K562 (cell line): ENCODE data around the gene MARK3. TPM values are rescaled to one million over a fixed set of nuclear protein-coding genes. Genes with fewer than 3 reads are reported as not detected.

Experiments used
- ATAC-seq: fragments of 200-7000 bp; cut with Tn5 transposase; 3 replicates; pipeline ENCODE4 v1.9.1; 2020; ENCODE audit warnings: moderate library complexity
- BruUV-seq: library from RNA; stranded (reverse); fragments of 400-500 nt; replicated peaks from 2 replicates; lab custom pipeline; 2021; lab: Mats Ljungman, UMichigan
- CTCF ChIA-PET: fragments of 300-600 bp; formaldehyde crosslinking; extraction: SDS; loops from one replicate; lab custom pipeline; 2021; ENCODE audit warnings: low intra/inter-chr PET ratio; lab: Yijun Ruan, JAX
- POLR2A ChIA-PET: fragments of 300-600, 350-650 bp; sonication (Branson Sonifier 250); formaldehyde crosslinking; extraction: SDS; loops from one replicate; lab custom pipeline; 2021; ENCODE audit warnings: antibody characterized with exemption, inconsistent platforms; lab: Yijun Ruan, JAX
- DNase-seq, 4 experiments: peaks; one replicate each; pipeline versions ENCODE4 v3.0.0 to v3.0.0-alpha.2; 2011 to 2018; ENCODE audit warnings: low spot score in 3 of 4, mixed read lengths in 3 of 4; ENCODE audit errors: extremely low read depth in 1 of 4
- FAIRE-seq: peaks from 2 replicates; lab custom pipeline; 2011; peaks lifted over from hg19 to GRCh38; lab: Jason Lieb, UNC
- H2AFZ ChIP-seq: 2 replicates; pipeline ENCODE4 v1.6.0; 2011; ENCODE audit warnings: low read depth, low read length, control low read depth, inconsistent platforms
- H3K27ac ChIP-seq: fragments of 200-600 bp; 3 replicates; pipeline ENCODE4 v1.8.0; 2011; ENCODE audit warnings: low read depth, mild to moderate bottlenecking, control low read depth, inconsistent platforms, low read length, moderate library complexity, mixed read lengths; ENCODE audit errors: extremely low read depth
- H3K27me3 ChIP-seq, 2 experiments: fragments of 300-600 bp in 1 of 2; 2 replicates in 1 of 2; 3 replicates in 1 of 2; pipeline versions ENCODE4 v1.6.0 to v1.8.0; 2011; ENCODE audit warnings: inconsistent platforms in 2 of 2, low read length in 2 of 2, mild to moderate bottlenecking in 1 of 2, mixed read lengths in 1 of 2, moderate library complexity in 1 of 2; ENCODE audit not compliant: control insufficient read depth in 2 of 2, insufficient read depth in 2 of 2
- H3K36me3 ChIP-seq: fragments of 300-600 bp; 3 replicates; pipeline ENCODE4 v1.8.0; 2011; ENCODE audit warnings: mild to moderate bottlenecking, low read length, inconsistent platforms; ENCODE audit not compliant: control insufficient read depth, insufficient read depth
- H3K4me1 ChIP-seq, 2 experiments: fragments of 200-600 bp in 1 of 2; replicated peaks in 1 of 2; 2 replicates in 1 of 2; 3 replicates in 1 of 2; pipeline versions ENCODE4 v1.5.1 to v1.8.0; 2011; ENCODE audit warnings: inconsistent platforms in 2 of 2, low read length in 2 of 2, mild to moderate bottlenecking in 1 of 2, mixed read lengths in 1 of 2, moderate library complexity in 1 of 2; ENCODE audit not compliant: control insufficient read depth in 2 of 2, insufficient read depth in 2 of 2
- H3K4me2 ChIP-seq: 2 replicates; pipeline ENCODE4 v1.6.1; 2011; ENCODE audit warnings: low read length, control low read depth, inconsistent platforms, mixed read lengths; ENCODE audit not compliant: insufficient read depth
- H3K4me3 ChIP-seq: fragments of 200-600 bp; sonication (generic), shearing (Covaris generic); 2 replicates; pipeline ENCODE4 v1.5.1; 2016; ENCODE audit warnings: control low read depth, inconsistent platforms
- H3K79me2 ChIP-seq: fragments of 200-600 bp; 3 replicates; pipeline ENCODE4 v1.8.0; 2011; ENCODE audit warnings: low read length, inconsistent platforms; ENCODE audit not compliant: control insufficient read depth, insufficient read depth
- H3K9ac ChIP-seq, 2 experiments: 2 replicates each; pipeline versions ENCODE4 v1.6.0 to v1.6.1; 2011; ENCODE audit warnings: low read depth in 2 of 2, low read length in 2 of 2, control low read depth in 1 of 2, inconsistent platforms in 1 of 2, mild to moderate bottlenecking in 1 of 2, mixed read lengths in 1 of 2; ENCODE audit not compliant: insufficient read depth in 1 of 2
- H3K9me1 ChIP-seq: one replicate; pipeline ENCODE4 v1.6.0; 2011; ENCODE audit warnings: inconsistent platforms, mild to moderate bottlenecking, low read length, moderate library complexity; ENCODE audit not compliant: control insufficient read depth, insufficient read depth
- H3K9me3 ChIP-seq: replicated peaks from 2 replicates; pipeline ENCODE4 v1.5.1; 2011; ENCODE audit warnings: low read depth, low read length, inconsistent platforms; ENCODE audit not compliant: control insufficient read depth, insufficient read depth
- H4K20me1 ChIP-seq: replicated peaks from 2 replicates; pipeline ENCODE4 v1.6.1; 2011; ENCODE audit warnings: low read length, inconsistent platforms, mixed read lengths; ENCODE audit not compliant: control insufficient read depth, insufficient read depth
- AFF1 ChIP-seq, 2 experiments: fragments of 450-650 bp; IDR thresholded peaks; 2 replicates each; pipeline ENCODE4 v1.6.1; 2018; ENCODE audit warnings: mild to moderate bottlenecking in 2 of 2, low read depth in 1 of 2; ENCODE audit not compliant: partially characterized antibody in 2 of 2
- JUND ChIP-seq, 2 experiments: IDR thresholded peaks; 2 replicates in 1 of 2; 3 replicates in 1 of 2; pipeline ENCODE4 v1.6.1; 2011; ENCODE audit warnings: borderline replicate concordance in 2 of 2, low read depth in 2 of 2, low read length in 2 of 2, improper control_type of control experiment in 1 of 2, missing biosample characterization in 1 of 2, missing genetic modification characterization in 1 of 2, missing genetic modification reagents in 1 of 2
- RBM17 ChIP-seq: fragments of 200-400 bp; formaldehyde crosslinking; IDR thresholded peaks from 2 replicates; pipeline ENCODE4 v1.6.1; 2017; ENCODE audit warnings: low read depth, mild to moderate bottlenecking, low read length, borderline replicate concordance
- TOE1 ChIP-seq, 2 experiments: fragments of 450-650 bp in 1 of 2; sonication (generic) in 1 of 2; formaldehyde crosslinking in 1 of 2; IDR thresholded peaks; 2 replicates each; pipeline versions ENCODE4 v1.7.1 to v1.8.0; 2016 to 2022; ENCODE audit warnings: borderline replicate concordance in 2 of 2, mild to moderate bottlenecking in 2 of 2, antibody characterized with exemption in 1 of 2, inconsistent platforms in 1 of 2, low read depth in 1 of 2, missing genetic modification reagents in 1 of 2, moderate library complexity in 1 of 2
- ZNF124 ChIP-seq: sonication (generic); formaldehyde crosslinking; IDR thresholded peaks from 2 replicates; pipeline ENCODE4 v1.8.1; 2022; ENCODE audit warnings: missing genetic modification reagents
- ZNF407 ChIP-seq: fragments of 450-650 bp; IDR thresholded peaks from 2 replicates; pipeline ENCODE4 v1.6.1; 2016; ENCODE audit warnings: low read depth
- WGBS: fragments of 100-300 bp; shearing (Covaris generic); methylation state at CpG from one replicate; pipeline ENCODE4 v1.1.6; 2016; ENCODE audit warnings: low coverage, mixed read lengths; ENCODE audit not compliant: insufficient coverage; ENCODE audit errors: missing lambda C conversion rate; 5-methylcytosine and 5-hydroxymethylcytosine counted together
- in situ Hi-C: fragments of 300-500 bp; cut with MboI; formaldehyde crosslinking; loops from 4 replicates; pipeline ENCODE4 v1.15.0; 2018; ENCODE audit warnings: inconsistent platforms, mixed read lengths
- intact Hi-C: fragments of 100-400 bp; cut with micrococcal nuclease; formaldehyde crosslinking; loops from 2 replicates; pipeline ENCODE4 v1.14.2; 2022
- polyA plus RNA-seq, 8 experiments: library from polyadenylated mRNA; depleted of rRNA in 4 of 8; stranded (reverse) in 5 of 8; unstranded in 3 of 8; fragments of >200 nt; fragmentation: Nextera tagmentation in 2 of 8; fragmentation: Illumina TruSeq in 1 of 8; extraction: Ambion mirVana in 2 of 8; extraction: Trizol in 1 of 8; gene quantifications; 2 replicates each; pipeline versions ENCODE4 v1.2.1 to v1.2.3, GENCODE V29; 2011 to 2014; ENCODE audit warnings: inconsistent platforms in 1 of 8, missing spikeins in 1 of 8
- total RNA-seq, 7 experiments: library from RNA; depleted of rRNA in 6 of 7; stranded (reverse); fragments of >200 nt in 6 of 7; fragmentation: Illumina TruSeq in 2 of 7; extraction: Trizol in 2 of 7; gene quantifications; 2 replicates each; pipeline versions ENCODE4 v1.2.1 to v1.2.3, GENCODE V29; 2011 to 2021; ENCODE audit warnings: low replicate concordance in 1 of 7

MARK3 gene
- total and polyA plus RNA-seq, 9 of the 15 experiments (the other 6 are each of a cell fraction or from before 2014, with no cell fraction given) = 10.1 to 68.7 (median 56.3) TPM

- Histone ChIP-seq H3K27ac (peak overlapping the region; percentile 39; the same call in 2 of the 3 replicates), H3K4me3 (no peak overlapping the region), H3K9ac (no peak overlapping the region), H3K9me1 (no peaks in the 10 kb centered on the region), H3K79me2 (peaks cover 71% of the 10 kb centered on the region), H2AFZ (no peak overlapping the region), H3K36me3 (peaks cover 14% of the 10 kb centered on the region), H4K20me1 (no peaks in the 10 kb centered on the region; the same call in 1 of the 2 replicates), H3K27me3 (no peaks in the 10 kb centered on the region), H3K4me1 (peaks cover 15 to 33% of the 10 kb centered on the region in 2 experiments; a peak in 4 of 5 replicates), H3K9me3 (no peaks in the 10 kb centered on the region), H3K4me2 (no peak overlapping the region)
- ATAC-seq (no peak), DNase-seq (no peak), FAIRE-seq (no peak)
- ChIA-PET POLR2A (no interaction called here), CTCF (no interaction called here)
- no peak for TF ChIP-seq JUND (IDR thresholded peaks at IDR 0.05; ENCODE audit: borderline replicate concordance, low read depth, low read length)
- TF ChIP-seq JUND (tag; IDR thresholded peaks at IDR 0.05; ENCODE audit: borderline replicate concordance, low read depth, low read length) = no peak
- TF ChIP-seq ZNF124 (CRISPR knock-in tag) = no peak
- no peak for TF ChIP-seq ZNF407
- TF ChIP-seq TOE1 (IDR thresholded peaks at IDR 0.05; ENCODE audit: borderline replicate concordance) = no peak
- no peak for TF ChIP-seq TOE1 (CRISPR knock-in tag; IDR thresholded peaks at IDR 0.05; ENCODE audit: borderline replicate concordance, low read depth)
- TF ChIP-seq AFF1 (IDR thresholded peaks at IDR 0.05; ENCODE audit: low read depth in 1 of 2, partially characterized antibody in 2 of 2) = no peak
- no peak for TF ChIP-seq RBM17
- WGBS = 73% methylated on average over 2 of the region's 2 CpGs
- BruUV-seq = no TSS peak
- intact Hi-C loops (no loop called here), in situ Hi-C loops (no loop called here)
These were observed 57.9 kb downstream of the MARK3 start for GRCh38 chr14:103443111-103443510.
